ENCODE results near the gene STUM.

The STUM gene

GRCh38 chr1:226551299-226551698 lies 2.7 kb downstream of the STUM start:
- Histone ChIP-seq H3K36me3 (ENCODE audit: control insufficient read depth, insufficient read depth, low read length) (no peaks in the 10 kb centered on the region), H3K27me3 (ENCODE audit: control insufficient read depth, insufficient read depth, low read length) (peaks cover 41% of the 10 kb centered on the region), H3K9me3 (ENCODE audit: control insufficient read depth, insufficient read depth, low read length) (no peaks in the 10 kb centered on the region)

GRCh38 chr1:226552061-226552460 lies 3.5 kb downstream of the STUM start:
- H3K4me1 ChIP-seq (ENCODE audit: control insufficient read depth, insufficient read depth, low read length): peaks cover 5% of the 10 kb centered on the region
- no peak overlapping the region for H3K9ac ChIP-seq (ENCODE audit: low read depth, low read length)
- H3K27me3 ChIP-seq (ENCODE audit: control insufficient read depth, insufficient read depth, low read length): peaks cover 33% of the 10 kb centered on the region
- H3K36me3 ChIP-seq (ENCODE audit: control insufficient read depth, insufficient read depth, low read length): no peaks in the 10 kb centered on the region
- H3K4me3 ChIP-seq (ENCODE audit: low read depth, low read length): no peak overlapping the region
- no peaks in the 10 kb centered on the region for H3K9me3 ChIP-seq (ENCODE audit: control insufficient read depth, insufficient read depth, low read length)

More at GRCh38 chr1:226551299-226551698, 2.7 kb downstream of the STUM start:
- Histone ChIP-seq H3K4me1 (ENCODE audit: control insufficient read depth, insufficient read depth, low read length) (peaks cover 5% of the 10 kb centered on the region), H3K4me3 (ENCODE audit: low read depth, low read length) (no peak overlapping the region), H3K9ac (ENCODE audit: low read depth, low read length) (no peak overlapping the region)

- H3K9ac ChIP-seq (ENCODE audit: low read depth, low read length): no peak overlapping the region
- no peaks in the 10 kb centered on the region for H3K36me3 ChIP-seq (ENCODE audit: control insufficient read depth, insufficient read depth, low read length)
- H3K4me3 ChIP-seq (ENCODE audit: low read depth, low read length): no peak overlapping the region
- H3K27me3 ChIP-seq (ENCODE audit: control insufficient read depth, insufficient read depth, low read length): peaks cover 26% of the 10 kb centered on the region
- H3K4me1 ChIP-seq (ENCODE audit: control insufficient read depth, insufficient read depth, low read length): peaks cover 3% of the 10 kb centered on the region
- H3K9me3 ChIP-seq (ENCODE audit: control insufficient read depth, insufficient read depth, low read length): no peaks in the 10 kb centered on the region
Measured at GRCh38 chr1:226553266-226553923, 4.8 kb downstream of the STUM start.

- Histone ChIP-seq H3K36me3 (ENCODE audit: control insufficient read depth, insufficient read depth, low read length) (no peaks in the 10 kb centered on the region), H3K9me3 (ENCODE audit: control insufficient read depth, insufficient read depth, low read length) (no peaks in the 10 kb centered on the region), H3K4me1 (ENCODE audit: control insufficient read depth, insufficient read depth, low read length) (peaks cover 3% of the 10 kb centered on the region), H3K4me3 (ENCODE audit: low read depth, low read length) (no peak overlapping the region), H3K27me3 (ENCODE audit: control insufficient read depth, insufficient read depth, low read length) (peaks cover 25% of the 10 kb centered on the region), H3K9ac (ENCODE audit: low read depth, low read length) (no peak overlapping the region)
Measured at GRCh38 chr1:226553924-226554282, 5.3 kb downstream of the STUM start.

GRCh38 chr1:226555092-226555491 lies 6.5 kb downstream of the STUM start:
- H3K4me3 ChIP-seq (ENCODE audit: low read depth, low read length): no peak overlapping the region
- peaks cover 13% of the 10 kb centered on the region for H3K27me3 ChIP-seq (ENCODE audit: control insufficient read depth, insufficient read depth, low read length)
- H3K9ac ChIP-seq (ENCODE audit: low read depth, low read length): no peak overlapping the region
- H3K9me3 ChIP-seq (ENCODE audit: control insufficient read depth, insufficient read depth, low read length): no peaks in the 10 kb centered on the region
- no peaks in the 10 kb centered on the region for H3K36me3 ChIP-seq (ENCODE audit: control insufficient read depth, insufficient read depth, low read length)
- H3K4me1 ChIP-seq (ENCODE audit: control insufficient read depth, insufficient read depth, low read length): peaks cover 2% of the 10 kb centered on the region

- no peaks in the 10 kb centered on the region for H3K36me3 ChIP-seq (ENCODE audit: control insufficient read depth, insufficient read depth, low read length)
- no peaks in the 10 kb centered on the region for H3K9me3 ChIP-seq (ENCODE audit: control insufficient read depth, insufficient read depth, low read length)
- no peaks in the 10 kb centered on the region for H3K4me1 ChIP-seq (ENCODE audit: control insufficient read depth, insufficient read depth, low read length)
- H3K27me3 ChIP-seq (ENCODE audit: control insufficient read depth, insufficient read depth, low read length): no peaks in the 10 kb centered on the region
- H3K9ac ChIP-seq (ENCODE audit: low read depth, low read length): no peak overlapping the region
- H3K4me3 ChIP-seq (ENCODE audit: low read depth, low read length): no peak overlapping the region
Measured at GRCh38 chr1:226557424-226557823, 8.9 kb downstream of the STUM start.

GRCh38 chr1:226558036-226558650 lies 9.6 kb downstream of the STUM start:
- no peak overlapping the region for H3K4me3 ChIP-seq (ENCODE audit: low read depth, low read length)
- H3K27me3 ChIP-seq (ENCODE audit: control insufficient read depth, insufficient read depth, low read length): no peaks in the 10 kb centered on the region
- H3K4me1 ChIP-seq (ENCODE audit: control insufficient read depth, insufficient read depth, low read length): no peaks in the 10 kb centered on the region
- H3K9me3 ChIP-seq (ENCODE audit: control insufficient read depth, insufficient read depth, low read length): no peaks in the 10 kb centered on the region
- no peak overlapping the region for H3K9ac ChIP-seq (ENCODE audit: low read depth, low read length)
- H3K36me3 ChIP-seq (ENCODE audit: control insufficient read depth, insufficient read depth, low read length): no peaks in the 10 kb centered on the region

- Histone ChIP-seq H3K4me1 (ENCODE audit: control insufficient read depth, insufficient read depth, low read length) (no peaks in the 10 kb centered on the region), H3K9ac (ENCODE audit: low read depth, low read length) (no peak overlapping the region), H3K9me3 (ENCODE audit: control insufficient read depth, insufficient read depth, low read length) (no peaks in the 10 kb centered on the region), H3K4me3 (ENCODE audit: low read depth, low read length) (no peak overlapping the region), H3K36me3 (ENCODE audit: control insufficient read depth, insufficient read depth, low read length) (no peaks in the 10 kb centered on the region), H3K27me3 (ENCODE audit: control insufficient read depth, insufficient read depth, low read length) (no peaks in the 10 kb centered on the region)
Measured at GRCh38 chr1:226560243-226560642, 11.7 kb downstream of the STUM start.

- H3K36me3 ChIP-seq (ENCODE audit: control insufficient read depth, insufficient read depth, low read length): no peaks in the 10 kb centered on the region
- H3K9ac ChIP-seq (ENCODE audit: low read depth, low read length): no peak overlapping the region
- H3K27me3 ChIP-seq (ENCODE audit: control insufficient read depth, insufficient read depth, low read length): no peaks in the 10 kb centered on the region
- no peaks in the 10 kb centered on the region for H3K9me3 ChIP-seq (ENCODE audit: control insufficient read depth, insufficient read depth, low read length)
- H3K4me1 ChIP-seq (ENCODE audit: control insufficient read depth, insufficient read depth, low read length): no peaks in the 10 kb centered on the region
- H3K4me3 ChIP-seq (ENCODE audit: low read depth, low read length): no peak overlapping the region
Measured at GRCh38 chr1:226562989-226563388, 14.4 kb downstream of the STUM start.

GRCh38 chr1:226563666-226564065 lies 15.1 kb downstream of the STUM start:
- no peaks in the 10 kb centered on the region for H3K4me1 ChIP-seq (ENCODE audit: control insufficient read depth, insufficient read depth, low read length)
- no peaks in the 10 kb centered on the region for H3K9me3 ChIP-seq (ENCODE audit: control insufficient read depth, insufficient read depth, low read length)
- H3K36me3 ChIP-seq (ENCODE audit: control insufficient read depth, insufficient read depth, low read length): no peaks in the 10 kb centered on the region
- H3K9ac ChIP-seq (ENCODE audit: low read depth, low read length): no peak overlapping the region
- H3K4me3 ChIP-seq (ENCODE audit: low read depth, low read length): no peak overlapping the region
- H3K27me3 ChIP-seq (ENCODE audit: control insufficient read depth, insufficient read depth, low read length): no peaks in the 10 kb centered on the region

GRCh38 chr1:226565476-226565875 lies 16.9 kb downstream of the STUM start:
- H3K4me3 ChIP-seq (ENCODE audit: low read depth, low read length): no peak overlapping the region
- H3K36me3 ChIP-seq (ENCODE audit: control insufficient read depth, insufficient read depth, low read length): no peaks in the 10 kb centered on the region
- H3K27me3 ChIP-seq (ENCODE audit: control insufficient read depth, insufficient read depth, low read length): no peaks in the 10 kb centered on the region
- no peaks in the 10 kb centered on the region for H3K4me1 ChIP-seq (ENCODE audit: control insufficient read depth, insufficient read depth, low read length)
- H3K9ac ChIP-seq (ENCODE audit: low read depth, low read length): no peak overlapping the region
- H3K9me3 ChIP-seq (ENCODE audit: control insufficient read depth, insufficient read depth, low read length): no peaks in the 10 kb centered on the region

- Histone ChIP-seq H3K27me3 (ENCODE audit: control insufficient read depth, insufficient read depth, low read length) (no peaks in the 10 kb centered on the region), H3K4me1 (ENCODE audit: control insufficient read depth, insufficient read depth, low read length) (no peaks in the 10 kb centered on the region), H3K9ac (ENCODE audit: low read depth, low read length) (no peak overlapping the region), H3K36me3 (ENCODE audit: control insufficient read depth, insufficient read depth, low read length) (no peaks in the 10 kb centered on the region), H3K4me3 (ENCODE audit: low read depth, low read length) (no peak overlapping the region), H3K9me3 (ENCODE audit: control insufficient read depth, insufficient read depth, low read length) (no peaks in the 10 kb centered on the region)
Measured at GRCh38 chr1:226566234-226566633, 17.7 kb downstream of the STUM start.

Data from iPS-15b (cell line).